DMS79 (cell line): Measurements from ENCODE around the gene RIMS1.
A peak's percentile ranks its signal among the peaks of the same experiment; 100 is the strongest.

Experiments used
- DNase-seq: peaks from one replicate; lab custom pipeline; 2025; lab: John Stamatoyannopoulos, UW

The RIMS1 gene

GRCh38 chr6:72348926-72349325 lies 462.6 kb downstream of the RIMS1 start:
- no peak for DNase-seq

GRCh38 chr6:72350296-72350881 lies 464.0 kb downstream of the RIMS1 start:
- DNase-seq, result no peak

GRCh38 chr6:72363844-72364740 lies 477.7 kb downstream of the RIMS1 start:
- DNase-seq, result no peak

- no peak for DNase-seq
These were observed 479.4 kb downstream of the RIMS1 start for GRCh38 chr6:72365773-72366172.

- DNase-seq, result no peak
These were observed 481.1 kb downstream of the RIMS1 start for GRCh38 chr6:72367439-72367838.

GRCh38 chr6:72371473-72371872 lies 485.1 kb downstream of the RIMS1 start:
- no peak for DNase-seq

GRCh38 chr6:72374172-72374571 lies 487.8 kb downstream of the RIMS1 start:
- DNase-seq, result no peak

- no peak for DNase-seq
These were observed 488.5 kb downstream of the RIMS1 start for GRCh38 chr6:72374857-72375256.

- no peak for DNase-seq
These were observed 490.4 kb downstream of the RIMS1 start for GRCh38 chr6:72376736-72377135.

GRCh38 chr6:72381076-72381475 lies 494.7 kb downstream of the RIMS1 start:
- DNase-seq, result no peak

GRCh38 chr6:72382602-72383529 lies 496.5 kb downstream of the RIMS1 start:
- DNase-seq, result no peak

- DNase-seq, result no peak
These were observed 500.0 kb downstream of the RIMS1 start for GRCh38 chr6:72386324-72386723.

- DNase-seq, result no peak
These were observed 503.3 kb downstream of the RIMS1 start for GRCh38 chr6:72389698-72390097.

GRCh38 chr6:72390548-72390947 lies 504.2 kb downstream of the RIMS1 start:
- no peak for DNase-seq

GRCh38 chr6:72401865-72402264 lies 515.5 kb downstream of the RIMS1 start:
- no peak for DNase-seq

GRCh38 chr6:72403413-72403812 lies 517.1 kb downstream of the RIMS1 start:
- no peak for DNase-seq

GRCh38 chr6:72406517-72406916 lies 520.2 kb downstream of the RIMS1 start:
- no peak for DNase-seq

GRCh38 chr6:72410769-72411168 lies 524.4 kb downstream of the RIMS1 start:
- no peak for DNase-seq

GRCh38 chr6:72411872-72412708 lies 525.7 kb downstream of the RIMS1 start:
- DNase-seq, result peak; percentile 29

- no peak for DNase-seq
These were observed 526.3 kb downstream of the RIMS1 start for GRCh38 chr6:72412709-72413044.

- DNase-seq, result no peak
These were observed 527.5 kb downstream of the RIMS1 start for GRCh38 chr6:72413884-72414283.

GRCh38 chr6:72414657-72415056 lies 528.3 kb downstream of the RIMS1 start:
- DNase-seq, result no peak
